CD4-positive, alpha-beta T cell treated with Interleukin-17A for 1 hour (primary cell): ENCODE results near the gene KLHL14.
"Not testable (repeated sequence)": the region's sequence is repeated elsewhere in the genome, so short reads cannot be mapped to it uniquely, and the experiment has no call there.

Experiments
- DNase-seq: peaks from one replicate; pipeline ENCODE4 v3.0.0-alpha.2; 2020

The KLHL14 gene, protein sequence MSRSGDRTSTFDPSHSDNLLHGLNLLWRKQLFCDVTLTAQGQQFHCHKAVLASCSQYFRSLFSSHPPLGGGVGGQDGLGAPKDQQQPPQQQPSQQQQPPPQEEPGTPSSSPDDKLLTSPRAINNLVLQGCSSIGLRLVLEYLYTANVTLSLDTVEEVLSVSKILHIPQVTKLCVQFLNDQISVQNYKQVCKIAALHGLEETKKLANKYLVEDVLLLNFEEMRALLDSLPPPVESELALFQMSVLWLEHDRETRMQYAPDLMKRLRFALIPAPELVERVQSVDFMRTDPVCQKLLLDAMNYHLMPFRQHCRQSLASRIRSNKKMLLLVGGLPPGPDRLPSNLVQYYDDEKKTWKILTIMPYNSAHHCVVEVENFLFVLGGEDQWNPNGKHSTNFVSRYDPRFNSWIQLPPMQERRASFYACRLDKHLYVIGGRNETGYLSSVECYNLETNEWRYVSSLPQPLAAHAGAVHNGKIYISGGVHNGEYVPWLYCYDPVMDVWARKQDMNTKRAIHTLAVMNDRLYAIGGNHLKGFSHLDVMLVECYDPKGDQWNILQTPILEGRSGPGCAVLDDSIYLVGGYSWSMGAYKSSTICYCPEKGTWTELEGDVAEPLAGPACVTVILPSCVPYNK

DNA sequence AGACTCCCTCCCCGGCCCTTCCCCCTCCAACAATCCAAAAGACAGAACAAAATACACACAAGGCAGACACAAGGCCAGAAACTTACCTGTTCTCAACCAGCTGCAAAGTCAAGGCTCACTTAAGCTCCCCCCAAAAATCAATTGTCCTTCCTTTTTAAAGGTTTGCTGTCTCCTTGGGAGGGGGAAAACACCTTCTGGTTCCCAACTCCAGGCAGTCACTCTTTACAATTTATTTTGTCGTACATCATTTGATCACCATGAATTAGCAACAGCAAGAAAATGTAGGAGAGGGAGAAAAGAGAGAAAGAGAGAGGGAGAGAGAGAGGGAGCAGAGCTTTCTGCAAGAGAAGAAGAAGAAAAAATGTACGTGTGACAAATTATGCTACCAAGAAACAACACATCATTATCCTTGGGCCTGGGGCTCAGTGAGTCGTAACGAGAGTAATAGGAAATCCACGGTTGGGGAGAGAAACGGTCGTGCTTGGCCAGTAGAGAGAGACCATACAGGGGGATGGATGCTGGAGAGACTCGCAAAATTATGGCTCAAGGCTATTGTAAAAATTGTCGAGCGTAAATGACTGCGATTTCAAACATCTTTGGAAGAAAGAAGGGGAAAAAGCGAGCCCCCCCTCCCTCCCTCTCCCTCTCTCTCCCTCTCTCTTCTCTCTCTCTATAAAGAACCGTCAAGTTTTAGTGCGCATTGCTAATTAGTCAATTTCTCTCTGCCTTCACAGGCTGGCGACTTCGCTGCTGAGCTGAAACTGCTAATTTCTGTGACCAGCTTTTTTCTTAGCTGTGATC lies at the start of gene KLHL14:
TSS of gene KLHL14 (minus strand) at position 443 of the 801 bp plus-strand sequence. CDS start 2,432 bp downstream, outside the sequence.
- no peak for DNase-seq

DNA sequence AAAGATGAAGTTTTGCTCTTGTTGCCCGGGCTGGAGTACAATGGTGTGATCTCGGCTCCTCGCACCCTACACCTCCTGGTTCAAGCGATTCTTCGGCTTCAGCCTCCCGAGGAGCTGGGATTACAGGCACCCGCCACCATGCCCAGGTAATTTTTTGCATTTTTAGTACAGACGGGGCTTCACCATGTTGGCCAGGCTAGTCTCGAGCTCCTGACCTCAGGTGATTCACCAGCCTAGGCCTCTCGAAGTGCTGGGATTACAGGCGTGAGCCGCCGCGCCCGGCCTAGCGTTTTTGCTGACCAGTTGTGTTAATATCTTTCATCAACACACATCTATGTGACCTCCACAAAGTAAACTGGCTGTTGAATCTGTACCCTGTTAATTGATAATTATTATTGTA lies 49.4 kb upstream of the KLHL14 start:
- DNase-seq, result no peak

DNA sequence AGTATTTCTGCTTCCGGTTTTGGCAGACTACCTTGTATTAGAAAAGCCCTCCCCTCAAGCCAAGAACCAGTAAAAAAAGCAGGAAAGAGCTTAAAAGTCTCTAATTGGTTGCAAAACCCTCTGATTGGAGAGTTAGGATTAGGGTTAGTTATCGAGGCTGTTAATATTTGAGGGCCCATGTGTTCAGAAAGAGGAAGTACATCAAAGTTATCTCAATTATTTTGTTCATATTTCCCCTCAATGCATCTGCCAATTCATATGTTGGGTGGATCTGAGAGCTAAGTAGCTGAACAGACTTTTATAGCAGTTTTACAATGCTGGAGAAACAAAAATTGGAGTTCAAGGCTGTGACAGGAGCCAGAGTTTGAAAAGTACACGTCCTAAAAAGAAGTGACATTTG lies 43.1 kb upstream of the KLHL14 start:
- DNase-seq, result no peak

DNA sequence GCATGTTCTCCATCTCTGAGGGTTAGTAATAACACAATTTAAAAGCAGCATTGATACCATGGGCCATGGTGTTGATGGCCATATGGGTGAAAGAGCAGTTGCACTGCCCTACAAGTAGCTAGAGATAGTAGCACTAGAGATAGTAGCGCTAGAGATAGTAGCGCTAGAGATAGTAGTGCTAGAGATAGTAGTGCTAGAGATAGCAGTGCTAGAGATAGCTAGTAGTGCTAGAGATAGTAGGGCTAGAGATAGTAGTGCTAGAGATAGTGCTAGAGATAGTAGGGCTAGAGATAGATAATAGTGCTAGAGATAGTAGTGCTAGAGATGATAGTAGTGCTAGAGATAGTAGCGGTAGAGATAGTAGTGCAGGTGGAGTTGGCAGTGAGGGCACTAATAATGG lies 39.5 kb upstream of the KLHL14 start:
- DNase-seq, result no peak

DNA sequence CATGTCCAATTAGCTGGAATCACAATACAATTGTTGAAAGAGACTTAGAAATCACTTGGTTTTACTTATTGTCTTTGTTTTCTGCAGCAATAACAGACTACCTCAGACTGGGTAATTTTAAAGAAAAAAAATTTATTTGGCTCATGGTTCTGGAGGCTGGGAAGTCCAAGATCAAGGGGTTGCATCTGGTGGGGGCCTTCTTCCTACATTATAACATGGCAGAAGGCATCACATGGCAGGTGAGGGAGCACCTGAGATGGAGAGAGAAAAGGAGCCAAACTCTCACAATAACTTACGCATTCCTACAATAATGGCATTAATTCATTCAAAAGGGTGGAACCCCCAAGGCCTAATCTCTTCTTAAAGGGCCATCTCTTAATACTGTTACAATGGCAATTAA lies 37.5 kb upstream of the KLHL14 start:
- DNase-seq, result no peak

DNA sequence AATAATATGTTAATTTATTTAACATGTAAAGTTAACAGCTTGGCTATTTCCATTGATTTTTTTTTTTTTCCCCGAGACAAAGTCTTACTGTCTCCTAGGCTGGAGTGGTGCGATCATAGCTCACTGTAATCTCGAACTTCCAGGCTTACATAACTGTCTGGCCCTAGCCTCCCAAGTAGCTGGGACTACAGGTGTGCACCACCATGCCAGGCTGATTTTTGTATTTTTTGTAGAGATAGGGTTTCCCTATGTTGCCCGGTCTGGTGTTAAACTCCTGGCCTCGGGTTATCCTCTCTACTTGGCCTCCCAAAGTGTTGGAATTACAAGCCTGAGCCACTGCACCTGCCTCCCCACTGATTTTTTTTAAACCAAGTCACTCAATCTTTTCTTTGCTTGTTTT lies 32.5 kb upstream of the KLHL14 start:
- no peak for DNase-seq

DNA sequence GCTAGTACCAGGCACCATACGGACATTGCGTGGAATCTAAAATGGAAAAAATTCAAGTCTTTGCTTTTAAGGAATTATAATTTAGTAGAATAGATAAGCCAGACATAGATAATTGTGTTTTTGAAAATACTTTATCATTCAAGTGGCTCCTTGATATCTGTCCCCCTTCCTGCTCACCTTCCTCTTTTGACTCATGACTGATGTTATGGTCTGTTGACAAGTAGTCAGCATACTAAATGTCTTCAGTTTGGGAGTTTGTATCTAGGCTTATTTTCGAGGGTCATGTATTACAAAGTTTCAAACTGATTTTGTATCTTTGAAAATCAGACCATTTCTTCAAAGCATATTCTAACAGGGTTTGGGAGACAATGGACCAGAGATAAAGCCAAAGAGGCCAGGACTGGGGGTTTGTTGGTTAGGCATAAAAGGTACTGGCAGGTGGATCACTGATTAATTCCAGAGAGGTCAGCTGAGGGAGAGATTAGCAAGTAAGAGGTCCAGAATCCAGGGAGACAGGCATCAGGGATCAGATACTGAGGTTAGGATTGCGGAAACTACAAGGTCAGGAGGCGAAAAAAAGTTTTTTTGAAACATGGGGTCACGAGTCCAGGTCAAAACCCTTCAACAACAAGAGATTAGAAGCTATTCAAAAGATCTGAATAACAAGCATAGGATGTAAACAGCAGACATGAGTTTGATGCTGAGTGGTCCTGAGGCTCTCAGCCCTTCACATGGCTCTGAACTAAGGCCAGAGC lies 31.5 kb upstream of the KLHL14 start:
- no peak for DNase-seq

DNA sequence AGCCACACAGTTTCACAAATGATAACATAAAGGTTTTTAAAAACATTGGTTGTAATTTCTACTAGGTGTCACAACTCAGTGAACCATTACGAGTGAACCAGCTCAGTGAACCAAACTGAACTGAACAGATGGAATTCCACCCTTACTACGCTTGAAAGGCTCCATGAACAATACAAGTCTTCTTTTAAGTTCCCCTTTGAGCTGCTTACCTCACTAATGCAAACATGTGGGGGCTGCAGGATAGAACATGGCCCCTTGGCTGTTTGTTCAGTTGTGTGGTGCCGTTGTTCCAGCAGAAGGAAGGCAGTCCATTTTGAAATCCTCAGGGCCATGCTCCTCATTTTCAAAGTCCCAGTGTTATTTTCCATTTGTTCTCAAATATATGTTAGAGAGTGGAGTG lies 30.7 kb upstream of the KLHL14 start:
- DNase-seq, result no peak

DNA sequence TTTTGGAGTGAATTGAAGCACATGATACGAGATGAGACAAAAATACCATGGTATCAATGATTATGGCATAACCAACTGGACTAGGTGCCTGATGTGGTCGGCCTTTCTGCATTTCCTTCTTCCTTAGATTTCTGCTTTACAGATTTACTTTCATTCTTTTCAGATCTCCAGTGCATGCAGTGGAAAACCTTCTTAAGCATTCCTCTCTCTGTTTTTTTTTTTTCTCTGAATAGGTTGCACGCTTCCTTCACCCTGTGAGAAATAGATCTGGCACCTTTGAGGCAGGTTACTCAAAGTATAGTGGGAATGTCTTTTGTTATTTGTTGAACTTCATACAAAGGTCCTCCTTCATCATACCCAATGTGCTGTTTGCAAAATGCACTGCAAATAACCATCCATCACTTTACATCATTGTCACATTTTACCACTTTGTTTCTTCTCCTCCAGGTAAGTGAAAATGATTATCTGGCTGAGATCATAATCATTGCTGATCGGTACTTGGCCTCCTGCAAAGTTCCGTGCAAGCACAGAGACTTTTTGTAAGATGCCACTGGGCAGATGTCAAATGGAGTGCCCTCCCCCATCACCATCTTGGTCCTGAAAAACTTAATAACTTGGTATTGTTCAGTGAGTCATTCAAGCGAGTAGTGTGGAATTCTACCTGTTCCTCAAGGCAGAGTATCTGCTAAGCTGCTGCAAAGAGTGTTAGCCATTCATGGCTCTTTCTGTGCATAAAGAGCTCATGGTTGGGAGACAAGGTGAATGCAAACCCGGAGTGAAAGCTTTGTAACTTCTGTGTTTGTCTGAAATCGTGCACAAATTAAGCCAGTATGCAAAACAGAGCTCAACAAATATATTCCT lies 30.0 kb upstream of the KLHL14 start:
- DNase-seq, result no peak

DNA sequence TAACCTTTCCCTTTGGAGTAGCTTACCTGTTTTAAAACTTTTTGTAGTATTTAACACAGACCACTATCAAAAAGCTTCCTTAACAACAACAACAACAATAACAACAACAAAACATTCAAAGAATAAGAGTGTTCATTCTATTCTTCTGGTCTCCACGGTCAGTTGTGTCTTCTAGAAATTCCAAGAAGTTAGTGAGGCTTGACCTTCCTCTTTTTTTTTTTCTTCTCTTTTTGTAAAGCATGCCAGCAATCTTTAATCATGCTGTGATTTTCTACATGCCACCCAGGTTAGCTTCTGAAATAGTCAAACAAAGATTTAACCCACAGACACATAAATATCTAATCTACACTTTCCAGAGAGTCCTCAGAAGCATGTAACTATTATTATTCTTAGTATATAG lies 28.4 kb upstream of the KLHL14 start:
- DNase-seq, result no peak

DNA sequence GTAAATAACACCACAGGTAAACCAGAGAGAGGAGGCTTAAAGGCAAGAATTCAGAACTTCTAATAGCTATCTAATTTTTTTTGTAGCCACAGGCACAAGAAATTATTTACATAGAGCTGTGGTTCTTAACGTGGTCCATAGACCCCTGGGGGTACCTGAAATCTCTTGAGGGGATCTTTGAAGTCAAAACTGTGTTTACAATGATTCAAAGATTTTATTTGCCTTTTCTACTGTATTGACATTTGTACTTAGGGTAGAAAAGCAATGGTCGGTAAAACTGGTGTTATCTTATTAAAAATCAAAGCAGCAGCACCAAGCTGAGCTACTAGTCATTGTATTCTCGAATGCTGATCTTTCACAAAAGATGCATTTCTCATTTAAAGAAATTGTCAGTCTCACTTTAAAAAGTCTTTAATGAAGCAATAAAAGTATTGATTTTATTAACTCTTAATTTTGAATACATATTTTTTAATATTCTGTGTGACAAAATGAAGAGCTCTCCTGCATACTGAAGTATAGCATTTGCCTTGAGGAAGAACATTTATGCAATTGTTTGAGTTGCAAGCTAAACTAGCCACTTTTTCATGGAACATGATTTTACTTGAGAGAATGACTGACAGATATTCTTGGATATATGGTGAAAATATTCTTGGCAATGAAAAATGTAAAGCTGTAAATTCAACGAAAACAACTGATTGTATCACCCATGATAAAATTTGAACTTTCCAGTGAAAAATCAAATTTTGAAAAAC lies 25.6 kb upstream of the KLHL14 start:
- DNase-seq, result no peak

DNA sequence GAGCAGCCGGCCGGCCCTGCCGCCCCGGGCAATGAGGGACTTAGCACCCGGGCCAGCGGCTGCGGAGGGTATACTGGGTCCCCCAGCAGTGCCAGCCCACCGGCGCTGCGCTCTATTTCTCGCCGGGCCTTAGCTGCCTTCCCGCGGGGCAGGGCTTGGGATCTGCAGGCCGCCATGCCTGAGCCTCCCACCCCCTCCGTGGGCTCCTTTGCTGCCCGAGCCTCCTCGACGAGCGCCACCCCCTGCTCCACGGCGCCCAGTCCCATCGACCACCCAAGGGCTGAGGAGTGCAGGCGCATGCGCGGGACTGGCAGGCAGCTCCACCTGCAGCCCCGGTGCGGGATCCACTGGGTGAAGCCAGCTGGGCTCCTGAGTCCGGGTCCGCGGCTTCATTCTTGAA lies 21.8 kb upstream of the KLHL14 start:
- not testable (repeated sequence) for DNase-seq

DNA sequence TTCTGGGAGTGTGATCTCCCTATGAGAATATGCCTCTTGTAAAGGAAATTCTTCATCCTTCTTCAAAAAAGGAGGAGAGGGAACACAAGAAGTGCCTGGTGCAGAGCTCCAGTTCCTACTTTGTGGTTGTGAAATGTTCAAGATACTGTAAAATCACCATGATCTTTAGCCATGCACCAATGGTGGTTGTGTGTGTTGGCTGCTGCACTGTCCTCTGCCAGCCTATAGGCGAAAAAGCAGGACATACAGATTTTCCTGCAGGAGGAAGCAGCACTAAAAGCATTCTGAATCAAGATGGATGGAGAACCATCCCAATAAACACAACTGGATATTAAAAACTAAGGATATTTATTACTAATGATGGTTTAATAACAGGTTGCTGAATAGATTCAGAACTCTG lies 6.2 kb upstream of the KLHL14 start:
- no peak for DNase-seq

DNA sequence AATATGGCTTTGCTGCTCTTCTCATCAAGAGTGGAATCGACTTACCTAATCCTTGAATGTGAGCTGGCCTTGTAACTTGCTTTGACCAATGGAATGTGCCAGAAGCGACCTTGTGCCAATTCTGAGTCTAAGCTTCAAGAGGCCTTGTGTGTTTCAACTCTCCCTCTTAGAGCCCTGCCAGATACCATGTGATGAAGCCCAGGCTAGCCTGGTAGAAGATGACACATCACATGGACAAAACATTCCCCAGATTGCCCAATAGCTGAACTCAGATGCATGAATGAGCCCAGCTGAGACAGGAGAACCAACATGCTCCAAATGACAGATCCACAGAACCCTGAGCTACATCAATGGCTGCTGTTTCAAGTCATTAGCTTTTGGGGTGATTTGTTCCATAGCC lies 4.2 kb upstream of the KLHL14 start:
- DNase-seq, result no peak

DNA sequence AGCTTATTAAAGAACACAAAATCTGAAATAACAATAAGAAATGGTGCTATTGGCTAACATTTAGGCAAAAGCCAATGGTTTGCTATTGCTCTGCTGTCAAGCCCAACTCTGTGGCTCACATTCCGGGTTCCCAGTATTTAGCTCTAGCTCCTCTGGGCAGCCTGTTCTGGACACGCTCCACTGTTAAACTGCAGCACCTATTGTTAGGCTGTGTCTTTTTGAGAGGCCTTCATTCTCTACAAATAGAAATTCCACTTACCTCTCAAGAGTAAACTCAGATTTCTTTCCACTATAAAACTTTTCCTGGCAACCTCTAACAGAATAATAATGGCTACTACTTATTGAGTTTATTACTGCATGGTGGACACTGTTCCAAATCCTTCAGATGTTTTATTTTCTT lies 3.7 kb upstream of the KLHL14 start:
- no peak for DNase-seq

DNA sequence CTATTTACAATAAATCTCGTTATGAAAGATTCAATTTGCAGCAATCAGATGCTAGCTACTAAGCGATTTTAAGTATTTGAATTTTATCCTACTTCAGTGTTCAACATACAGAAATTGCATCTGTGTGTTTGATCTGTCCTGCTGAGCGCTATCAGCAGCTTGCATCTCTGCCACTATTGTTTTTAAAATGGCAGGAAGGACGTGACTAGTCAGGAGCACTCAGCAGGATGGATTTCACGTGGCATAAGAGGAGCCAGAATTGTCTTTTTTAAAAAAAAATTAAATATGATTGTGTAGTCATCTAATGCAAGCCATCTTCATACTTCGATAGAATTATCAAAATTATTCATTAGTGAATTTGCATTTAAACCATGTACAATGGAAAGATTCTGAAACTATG lies 2.8 kb upstream of the KLHL14 start:
- DNase-seq, result no peak

DNA sequence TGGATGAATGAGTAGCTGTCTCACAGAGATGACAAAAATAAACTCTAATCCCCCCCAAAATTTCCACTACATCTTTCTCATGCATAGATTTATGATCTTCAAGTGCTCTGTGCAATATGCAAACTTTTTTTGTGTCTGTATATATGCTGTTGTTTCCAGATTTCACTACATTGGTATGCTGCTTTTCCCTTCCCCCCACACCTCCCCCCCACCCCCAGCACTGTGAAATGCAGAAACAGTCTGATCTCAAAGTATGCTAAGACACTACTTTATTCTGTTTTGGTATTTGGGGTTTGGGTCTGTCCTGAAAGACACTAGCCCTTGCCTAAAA lies 524 bp upstream of the KLHL14 start:
- no peak for DNase-seq

DNA sequence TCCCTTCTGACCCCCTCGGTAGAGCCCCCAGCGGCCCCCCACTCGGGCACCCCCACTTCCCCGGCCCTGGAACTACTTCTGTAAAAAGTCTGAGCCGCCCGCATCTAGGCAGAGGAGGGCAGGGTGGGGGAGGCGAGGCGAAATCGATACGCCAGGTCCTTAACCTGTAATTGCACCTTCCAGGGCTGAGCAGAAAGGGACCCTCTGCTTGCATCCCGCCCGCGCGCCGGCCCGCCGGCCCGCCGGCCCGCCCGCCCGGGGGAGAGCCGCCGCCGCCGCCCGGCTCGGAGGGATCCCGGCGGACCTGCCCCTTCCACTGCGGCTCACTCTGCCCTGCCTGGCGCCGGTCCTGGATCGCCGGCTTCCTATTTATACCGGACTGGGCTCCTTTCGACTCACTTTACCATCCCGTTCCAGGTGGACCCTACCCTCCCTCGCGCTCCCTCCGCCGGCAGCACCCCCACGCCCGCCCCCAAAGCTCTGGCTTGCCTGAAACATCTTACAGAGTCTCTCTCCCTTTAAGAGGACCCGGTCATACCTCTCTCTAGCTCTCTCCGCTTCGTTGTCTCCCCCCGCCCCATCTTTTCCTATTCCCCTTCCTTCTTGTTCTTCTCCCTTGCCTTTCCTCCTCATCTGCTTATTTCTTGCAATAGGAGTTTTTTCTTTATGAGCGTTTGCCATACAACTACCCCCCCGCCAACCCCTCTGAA lies 797 bp downstream of the KLHL14 start:
- no peak for DNase-seq

DNA sequence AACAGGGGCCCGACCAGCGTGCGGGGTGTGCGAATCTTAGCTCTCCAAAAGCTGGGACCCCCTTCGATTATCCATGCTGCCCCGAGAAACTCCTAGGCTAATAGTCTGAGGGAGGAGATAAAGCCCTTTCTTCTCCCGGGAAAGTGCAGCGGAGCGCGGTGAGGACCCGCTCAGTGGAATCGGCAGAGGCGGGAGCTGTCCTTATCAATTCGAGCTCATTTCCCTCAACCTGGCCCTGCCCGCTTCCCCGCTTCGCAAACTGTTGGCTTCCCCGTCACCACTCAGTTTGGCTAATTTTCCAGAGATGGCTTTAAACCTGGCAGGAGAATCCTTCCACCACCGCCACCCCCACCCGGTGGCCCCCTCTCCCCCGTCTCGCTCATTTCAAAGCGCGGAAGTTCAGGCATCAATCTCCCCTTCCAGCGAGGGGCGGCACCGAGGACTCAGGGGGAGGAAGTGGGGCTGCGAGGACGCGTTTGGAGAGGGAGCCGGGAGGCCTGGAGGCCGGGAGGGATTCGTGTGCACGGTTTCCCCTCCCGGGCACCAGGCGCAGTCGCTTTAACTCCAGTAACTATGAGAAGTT lies 1.6 kb downstream of the KLHL14 start:
- no peak for DNase-seq

DNA sequence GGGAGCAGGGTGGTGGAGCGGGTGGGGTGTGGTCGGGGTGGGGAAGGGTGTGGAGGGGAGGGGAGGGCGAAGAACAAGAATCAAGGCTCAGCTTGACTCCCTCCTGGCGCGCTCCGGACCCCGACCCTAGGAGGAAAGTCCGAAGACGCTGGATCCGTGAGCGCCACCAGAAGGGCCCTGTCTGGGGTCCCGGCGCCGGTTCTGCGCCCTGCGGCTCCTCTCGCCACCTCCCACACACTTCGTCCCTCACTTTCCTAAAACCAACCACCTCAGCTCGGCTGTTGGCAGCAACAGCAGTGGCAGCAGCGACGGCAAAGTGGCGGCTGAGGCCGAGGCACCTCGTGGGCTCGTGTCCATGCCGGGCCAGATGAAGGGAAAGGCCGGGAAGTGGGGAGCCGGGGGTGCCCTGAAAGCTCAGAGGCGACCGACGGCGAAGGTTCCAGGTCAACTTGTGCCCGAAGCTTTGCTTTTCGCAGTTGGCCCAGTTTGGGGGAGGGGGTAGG lies 2.1 kb downstream of the KLHL14 start:
- DNase-seq, result no peak
